HG03196 (cell line): ENCODE results near the gene MAP4.
"Not testable (repeated sequence)": the region's sequence is repeated elsewhere in the genome, so short reads cannot be mapped to it uniquely, and the experiment has no call there.

Experiments used
- ATAC-seq: cut with Tn5 transposase; IDR thresholded peaks from one replicate; pipeline ENCODE4 v1.9.1; 2021; ENCODE audit not compliant: unreplicated experiment

The MAP4 gene

GRCh38 chr3:48014358-48014757 is 1.9 kb downstream of the MAP4 start:
- ATAC-seq, result no peak

DNA sequence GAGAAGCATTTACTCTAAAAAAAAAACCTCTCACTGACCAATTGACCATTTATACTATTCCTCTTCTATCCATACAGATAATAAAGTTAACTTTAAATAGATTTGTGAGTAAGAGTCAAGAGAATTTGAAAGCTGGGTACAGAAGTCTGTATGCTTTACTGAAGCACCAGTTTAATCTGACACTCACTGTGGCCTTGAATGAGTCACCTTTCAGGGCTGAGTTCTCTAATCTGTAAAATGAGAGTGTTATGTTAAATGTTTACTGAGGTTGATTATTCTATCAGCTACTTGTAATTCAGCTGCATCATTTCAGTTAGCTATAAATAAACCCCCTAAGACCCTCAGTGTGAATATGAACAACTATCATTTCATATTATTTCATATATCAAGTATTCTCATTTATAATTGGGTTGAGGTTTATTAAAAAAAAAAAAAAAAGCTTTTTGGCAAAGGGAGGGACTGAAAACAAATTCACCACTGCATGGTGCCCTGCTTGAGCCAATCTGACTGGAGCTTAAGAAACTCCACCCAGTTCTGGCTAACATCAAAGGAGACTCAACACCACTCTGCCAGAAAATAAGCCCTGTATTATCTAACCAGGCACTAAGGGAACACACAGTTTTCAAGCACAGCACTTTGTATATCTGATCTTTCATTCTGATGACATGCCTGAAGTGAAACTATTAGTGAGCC is 2.8 kb downstream of the MAP4 start:
- no peak for ATAC-seq

DNA sequence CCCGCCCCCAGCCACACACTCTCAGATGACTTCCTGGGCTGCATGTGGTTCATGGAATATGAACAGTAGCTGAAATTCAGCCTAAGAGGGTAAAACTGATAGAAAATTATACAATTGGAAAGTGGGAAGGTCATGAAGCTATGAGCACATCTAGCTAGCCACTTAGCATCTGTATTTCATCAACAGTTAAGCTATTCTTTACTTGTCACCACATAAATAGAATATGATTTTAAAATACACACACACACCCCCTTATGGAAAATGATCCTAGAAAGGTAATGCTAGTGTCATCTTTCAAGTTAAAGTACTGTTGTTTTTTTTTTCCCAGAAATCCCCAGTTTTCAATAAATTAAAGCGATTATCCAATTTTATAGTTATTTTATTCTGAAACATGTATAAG is 3.6 kb downstream of the MAP4 start:
- no peak for ATAC-seq

DNA sequence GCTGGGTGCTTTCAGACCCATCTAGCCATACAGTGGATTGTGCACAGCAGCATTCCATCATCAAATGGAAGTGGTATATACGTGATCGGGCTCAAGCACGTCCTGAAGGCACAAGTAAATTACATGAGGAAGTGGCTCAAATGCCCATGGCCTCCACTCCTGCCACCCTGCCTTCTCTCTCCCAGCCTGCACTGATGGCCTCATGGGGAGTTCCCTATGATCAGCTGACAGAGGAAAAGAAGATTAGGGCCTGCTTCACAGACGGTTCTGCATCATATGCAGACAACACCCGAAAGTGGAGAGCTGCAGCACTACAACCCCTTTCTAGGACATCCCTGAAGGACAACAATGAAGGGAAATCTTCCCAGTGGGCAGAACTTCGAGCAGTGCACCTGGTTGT is 8.2 kb downstream of the MAP4 start:
- not testable (repeated sequence) for ATAC-seq

GRCh38 chr3:48007361-48007760 is 8.9 kb downstream of the MAP4 start:
- not testable (repeated sequence) for ATAC-seq

- ATAC-seq, result not testable (repeated sequence)
These were observed 9.4 kb downstream of the MAP4 start for GRCh38 chr3:48006794-48007193.

DNA sequence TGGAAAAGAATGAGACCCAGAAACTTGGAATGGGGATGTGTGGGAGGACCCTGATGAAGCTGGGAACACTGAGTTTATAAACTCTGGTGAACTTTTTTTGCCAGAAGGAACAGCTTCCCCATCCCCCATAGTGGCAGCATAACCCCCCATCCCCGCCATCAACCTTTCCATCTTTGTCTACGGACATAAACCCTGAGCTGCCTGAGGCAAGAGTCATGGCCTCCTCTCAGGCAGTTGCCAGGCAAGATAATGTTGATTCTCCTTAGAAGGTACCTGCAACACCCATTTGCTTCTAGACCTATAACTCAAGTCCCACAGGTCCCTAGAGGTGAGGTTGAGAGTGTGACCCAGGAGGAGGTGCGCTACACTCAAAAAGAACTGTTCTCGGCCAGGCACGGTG is 11.5 kb downstream of the MAP4 start:
- ATAC-seq, result no peak

DNA sequence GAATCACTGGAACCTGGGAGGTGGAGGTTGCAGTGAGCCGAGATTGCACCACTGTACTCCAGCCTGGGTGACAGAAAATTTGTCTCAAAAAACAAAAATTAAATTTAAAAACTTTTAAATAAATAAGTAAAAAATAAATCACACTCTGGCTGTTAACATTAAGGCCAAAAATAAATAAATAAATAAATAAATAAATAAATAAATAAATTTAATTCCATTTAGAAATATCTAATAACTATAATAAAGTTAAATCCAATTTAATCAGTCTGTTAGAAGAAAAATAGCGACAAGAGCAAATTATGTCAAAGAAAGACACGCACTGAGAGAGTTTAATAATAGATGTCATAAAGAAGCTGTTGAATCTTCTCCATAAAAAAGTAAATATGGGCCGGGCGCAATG is 13.4 kb downstream of the MAP4 start:
- no peak for ATAC-seq

DNA sequence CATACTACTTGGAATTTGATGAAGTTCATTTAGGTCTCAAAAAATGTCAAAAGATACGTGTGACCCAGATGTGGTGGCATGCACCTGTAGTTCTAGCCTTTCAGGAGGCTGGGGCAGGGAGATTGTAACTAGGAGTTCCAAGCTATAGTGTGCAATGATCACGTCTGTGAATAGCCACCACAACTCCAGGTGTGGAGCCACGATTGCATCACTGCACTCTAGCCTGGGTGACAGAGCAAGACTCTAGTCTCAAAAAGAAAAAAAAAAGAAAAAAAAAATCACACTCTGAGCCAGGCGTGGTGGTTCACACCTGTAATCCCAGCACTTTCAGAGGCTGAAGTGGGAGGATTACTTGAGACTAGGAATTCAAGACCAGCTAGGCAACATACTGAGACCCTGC is 14.2 kb downstream of the MAP4 start:
- no peak for ATAC-seq

- no peak for ATAC-seq
These were observed 16.0 kb downstream of the MAP4 start for GRCh38 chr3:48000212-48000611.

- ATAC-seq, result no peak
These were observed 19.8 kb downstream of the MAP4 start for GRCh38 chr3:47996440-47996839.

DNA sequence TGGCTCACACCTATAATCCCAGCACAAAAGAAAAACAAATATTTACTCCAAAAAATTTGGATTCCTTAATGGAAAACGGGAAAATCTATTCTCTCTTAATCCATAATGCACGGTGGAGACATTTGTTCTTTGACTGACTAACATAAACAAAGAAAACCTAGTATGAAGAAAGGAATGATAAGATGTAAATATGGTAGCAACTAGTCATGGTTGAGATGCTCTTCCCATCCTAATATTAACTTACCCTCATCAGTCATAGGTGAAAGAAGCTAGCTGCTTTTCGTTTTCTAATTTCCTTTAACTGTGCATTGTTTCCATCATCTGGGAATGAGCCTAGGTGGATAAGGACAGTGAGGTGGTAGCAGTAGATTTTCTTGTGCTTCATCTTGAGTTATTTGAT is 22.0 kb downstream of the MAP4 start:
- no peak for ATAC-seq

DNA sequence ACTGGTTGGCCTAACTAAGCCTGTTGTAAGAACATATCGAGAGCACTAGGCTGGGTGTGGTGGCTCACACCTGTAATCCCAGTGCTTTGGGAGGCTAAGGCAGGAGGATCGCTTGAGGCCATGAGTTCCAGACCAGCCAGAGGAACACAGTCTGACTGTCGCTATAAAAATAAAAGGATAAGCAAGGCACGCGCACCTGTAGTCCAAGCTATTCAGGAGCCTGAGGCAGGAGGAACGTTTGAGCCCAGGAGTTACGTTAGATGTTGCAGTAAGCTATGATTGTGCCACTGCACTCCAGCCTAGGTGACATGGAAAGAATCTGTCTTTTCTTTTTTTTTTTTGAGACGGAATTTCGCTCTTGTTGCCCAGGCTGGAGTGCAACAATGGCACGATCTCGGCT is 24.9 kb downstream of the MAP4 start:
- no peak for ATAC-seq

DNA sequence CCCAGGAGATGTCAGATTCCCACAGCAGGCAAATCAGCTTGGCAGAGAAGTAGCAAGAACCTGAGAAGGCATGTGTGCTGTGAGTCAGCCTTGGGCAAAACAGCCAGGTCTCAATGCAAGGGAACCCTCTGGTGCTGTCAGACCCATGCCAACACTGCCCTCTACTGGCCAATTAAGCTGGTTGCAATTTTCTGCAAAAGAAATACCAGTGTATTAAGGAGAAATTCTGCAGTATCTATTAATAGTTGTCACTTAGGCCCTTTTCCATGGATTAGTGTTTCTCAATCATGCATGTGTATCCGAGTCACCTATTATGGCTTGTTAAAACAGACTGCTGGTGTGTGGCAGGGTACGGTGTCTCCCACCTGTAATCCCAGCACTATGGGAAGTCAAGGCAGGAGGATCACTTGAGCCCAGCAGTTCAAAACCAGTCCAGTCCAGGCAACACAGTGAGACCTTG is 26.2 kb downstream of the MAP4 start:
- peak; percentile 59 for ATAC-seq

GRCh38 chr3:47985381-47985780 is 30.8 kb downstream of the MAP4 start:
- no peak for ATAC-seq

DNA sequence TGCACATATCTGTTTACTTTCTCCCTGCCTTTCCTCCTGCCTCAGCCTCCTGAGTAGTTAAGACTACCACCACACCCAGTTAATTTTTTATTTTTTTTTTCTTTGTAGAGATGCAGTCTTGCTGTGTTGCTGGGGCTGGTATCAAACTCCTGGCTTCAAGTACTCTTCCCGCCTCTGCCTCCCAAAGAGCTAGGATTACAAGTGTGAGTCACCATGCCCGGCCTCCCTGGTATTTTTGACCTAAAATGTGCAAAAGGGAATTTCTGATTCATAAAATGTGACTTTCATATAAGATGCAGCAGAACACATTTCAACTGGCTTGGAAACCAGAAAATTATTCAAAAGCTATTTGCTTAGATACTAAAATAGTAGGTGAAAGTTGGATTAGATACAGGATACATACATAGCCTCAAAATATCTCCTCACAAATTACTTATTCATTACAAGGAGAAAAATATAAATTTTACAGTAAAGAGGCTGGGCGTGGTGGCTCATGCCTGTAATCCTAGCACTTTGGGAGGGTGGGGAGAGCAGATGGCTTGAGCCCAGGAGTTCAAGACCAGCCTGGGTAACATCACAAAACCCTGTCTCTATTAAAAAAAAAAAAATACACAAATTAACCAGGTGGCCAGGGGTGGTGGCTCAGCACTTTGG is 32.0 kb downstream of the MAP4 start:
- ATAC-seq, result no peak

DNA sequence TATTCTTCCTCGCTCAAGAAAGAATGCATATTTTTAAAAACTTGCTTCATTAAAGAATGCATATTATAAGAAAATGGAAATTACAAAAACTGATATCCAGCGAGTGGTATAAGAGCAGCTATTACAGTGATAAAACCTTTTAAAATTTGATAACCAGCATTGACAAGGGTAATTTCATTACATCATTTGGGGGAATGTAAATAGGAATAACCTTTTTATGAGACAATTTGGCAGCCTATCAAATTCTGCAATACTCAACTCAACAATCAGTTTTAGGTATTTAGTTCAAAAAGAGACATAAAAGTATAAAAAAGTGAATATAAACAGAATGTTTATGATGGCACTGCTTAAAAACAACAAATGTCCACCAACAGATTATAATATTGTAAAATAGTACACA is 35.4 kb downstream of the MAP4 start:
- no peak for ATAC-seq

- no peak for ATAC-seq
These were observed 37.1 kb downstream of the MAP4 start for GRCh38 chr3:47979070-47979469.

DNA sequence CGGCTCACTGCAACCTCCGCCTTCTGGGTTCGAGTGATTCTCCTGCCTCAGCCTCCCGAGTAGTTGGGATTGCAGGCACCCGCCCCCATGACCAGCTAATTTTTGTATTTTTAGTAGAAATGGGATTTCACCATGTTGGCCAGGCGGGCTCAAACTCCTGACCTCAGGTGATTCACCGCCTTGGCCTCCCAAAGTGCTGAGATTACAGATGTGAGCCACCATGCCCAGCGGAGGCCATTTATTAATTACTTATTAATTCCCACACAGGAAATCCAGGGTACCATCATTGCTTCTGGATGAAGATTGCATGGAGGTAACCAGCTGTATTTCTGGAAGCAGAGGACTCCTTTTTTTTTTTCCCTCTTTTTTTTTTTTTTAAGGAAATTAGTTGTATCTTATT is 37.8 kb downstream of the MAP4 start:
- ATAC-seq, result no peak

DNA sequence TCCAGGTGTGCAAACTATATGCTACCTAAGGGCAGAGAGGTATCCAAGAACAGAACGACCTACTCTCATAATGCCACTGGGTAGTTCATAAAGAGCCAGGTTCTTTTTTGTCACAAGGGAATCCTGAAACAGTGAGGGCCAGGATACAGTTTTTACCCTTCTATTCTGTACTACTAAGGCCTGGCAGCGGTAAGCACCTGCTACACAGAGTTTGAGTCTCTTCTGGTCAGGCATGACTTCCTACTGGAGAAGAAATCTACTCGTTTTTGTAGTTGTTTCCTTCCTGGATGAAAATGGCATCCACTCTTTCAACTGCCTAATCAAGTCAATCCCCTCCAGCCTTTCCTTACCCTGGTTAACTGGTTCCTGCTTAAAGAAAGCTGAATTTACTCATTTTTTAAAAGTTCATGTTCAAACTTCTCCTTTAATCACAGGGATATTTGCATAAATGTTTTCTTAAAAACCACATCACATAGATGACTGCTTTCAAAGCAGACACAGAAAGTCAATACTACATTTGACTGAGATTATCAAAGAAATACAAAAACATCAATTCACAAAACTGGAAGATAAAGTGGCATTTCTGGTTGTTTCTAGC is 40.0 kb downstream of the MAP4 start:
- ATAC-seq, result no peak

GRCh38 chr3:47974974-47975470 is 41.2 kb downstream of the MAP4 start:
- no peak for ATAC-seq

DNA sequence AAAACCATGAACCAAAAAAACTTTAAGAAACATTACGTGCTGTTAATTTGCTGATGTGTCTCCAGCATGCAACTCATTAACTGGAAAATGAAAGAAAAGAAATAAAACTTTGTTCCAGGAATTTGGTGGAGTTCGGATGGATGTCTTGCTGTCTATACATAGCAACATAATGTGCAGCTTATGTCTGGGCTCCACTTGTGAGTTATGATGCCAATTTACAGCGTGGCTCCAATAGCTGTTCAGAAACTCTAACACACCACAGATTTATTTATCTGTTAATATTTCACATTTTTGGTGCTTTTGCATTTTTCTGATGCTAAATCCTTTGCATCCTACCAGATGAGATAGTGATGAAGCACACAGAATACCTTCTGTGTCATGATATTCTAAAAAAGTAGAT is 45.1 kb downstream of the MAP4 start:
- no peak for ATAC-seq
